IPS-NIHi7 (cell line): ENCODE data around the gene TLR7.

ENCODE experiments used
- DNase-seq: peaks from one replicate; pipeline ENCODE4 v3.0.0; 2012; ENCODE audit warnings: mixed read lengths; ENCODE audit errors: extremely low spot score

TLR7 gene

GRCh38 chrX:12866451-12867377, at the start of gene TLR7:
TLR7 (plus strand) TSS chrX:12867072; CDS start chrX:12867579, 507 bp downstream.
- DNase-seq, result no peak

- DNase-seq, result no peak
Measured at GRCh38 chrX:12817528-12817927, 49.3 kb upstream of the TLR7 start.

- DNase-seq, result no peak
Measured at GRCh38 chrX:12819222-12819621, 47.6 kb upstream of the TLR7 start.

GRCh38 chrX:12820737-12821136, 46.1 kb upstream of the TLR7 start:
- no peak for DNase-seq

- peak; percentile 24 for DNase-seq
Measured at GRCh38 chrX:12824944-12825343, 41.9 kb upstream of the TLR7 start.

- no peak for DNase-seq
Measured at GRCh38 chrX:12825801-12826200, 41.1 kb upstream of the TLR7 start.

GRCh38 chrX:12843061-12843667, 23.7 kb upstream of the TLR7 start:
- no peak for DNase-seq

GRCh38 chrX:12843668-12844279, 23.1 kb upstream of the TLR7 start:
- no peak for DNase-seq

- no peak for DNase-seq
Measured at GRCh38 chrX:12844319-12844718, 22.6 kb upstream of the TLR7 start.

- no peak for DNase-seq
Measured at GRCh38 chrX:12865359-12865758, 1.5 kb upstream of the TLR7 start.

- DNase-seq, result no peak
Measured at GRCh38 chrX:12867685-12868084, 813 bp downstream of the TLR7 start.

GRCh38 chrX:12868747-12869146, 1.9 kb downstream of the TLR7 start:
- no peak for DNase-seq

- peak; percentile 15 for DNase-seq
Measured at GRCh38 chrX:12871257-12871656, 4.4 kb downstream of the TLR7 start.

GRCh38 chrX:12872741-12873140, 5.9 kb downstream of the TLR7 start:
- no peak for DNase-seq

- DNase-seq, result no peak
Measured at GRCh38 chrX:12874581-12874980, 7.7 kb downstream of the TLR7 start.

- DNase-seq, result no peak
Measured at GRCh38 chrX:12877386-12877785, 10.5 kb downstream of the TLR7 start.

GRCh38 chrX:12878536-12878935, 11.7 kb downstream of the TLR7 start:
- no peak for DNase-seq

- DNase-seq, result no peak
Measured at GRCh38 chrX:12881914-12882313, 15.0 kb downstream of the TLR7 start.

- DNase-seq, result no peak
Measured at GRCh38 chrX:12885508-12885907, 18.6 kb downstream of the TLR7 start.

- DNase-seq, result no peak
Measured at GRCh38 chrX:12886545-12886944, 19.7 kb downstream of the TLR7 start.

- no peak for DNase-seq
Measured at GRCh38 chrX:12887141-12887540, 20.3 kb downstream of the TLR7 start.

GRCh38 chrX:12887767-12888166, 20.9 kb downstream of the TLR7 start:
- DNase-seq, result no peak

- no peak for DNase-seq
Measured at GRCh38 chrX:12890467-12890866, 23.6 kb downstream of the TLR7 start.
